HG02678 (cell line): ENCODE data around the gene SPATS2.
"Not testable (repeated sequence)": the region's sequence is repeated elsewhere in the genome, so short reads cannot be mapped to it uniquely, and the experiment has no call there.

Experiments used
- ATAC-seq: cut with Tn5 transposase; IDR thresholded peaks from one replicate; pipeline ENCODE4 v1.9.1; 2021; ENCODE audit warnings: mild to moderate bottlenecking, moderate library complexity; ENCODE audit not compliant: unreplicated experiment

Gene SPATS2

DNA sequence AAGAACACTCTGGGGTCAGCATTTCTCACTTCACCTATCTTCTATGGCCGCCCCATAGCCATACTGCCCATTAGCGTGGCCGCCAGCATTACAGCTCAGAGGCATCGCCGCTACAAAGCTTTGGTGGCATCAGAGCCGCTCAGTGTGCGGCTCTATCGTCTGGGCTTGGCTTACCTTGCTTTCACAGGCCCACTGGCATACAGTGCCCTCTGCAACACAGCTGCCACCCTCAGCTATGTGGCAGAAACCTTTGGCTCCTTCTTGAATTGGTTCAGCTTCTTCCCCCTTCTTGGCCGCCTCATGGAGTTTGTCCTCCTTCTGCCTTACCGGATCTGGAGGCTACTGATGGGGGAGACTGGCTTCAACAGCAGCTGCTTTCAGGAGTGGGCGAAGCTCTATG is 18.0 kb upstream of the SPATS2 start:
- no peak for ATAC-seq

DNA sequence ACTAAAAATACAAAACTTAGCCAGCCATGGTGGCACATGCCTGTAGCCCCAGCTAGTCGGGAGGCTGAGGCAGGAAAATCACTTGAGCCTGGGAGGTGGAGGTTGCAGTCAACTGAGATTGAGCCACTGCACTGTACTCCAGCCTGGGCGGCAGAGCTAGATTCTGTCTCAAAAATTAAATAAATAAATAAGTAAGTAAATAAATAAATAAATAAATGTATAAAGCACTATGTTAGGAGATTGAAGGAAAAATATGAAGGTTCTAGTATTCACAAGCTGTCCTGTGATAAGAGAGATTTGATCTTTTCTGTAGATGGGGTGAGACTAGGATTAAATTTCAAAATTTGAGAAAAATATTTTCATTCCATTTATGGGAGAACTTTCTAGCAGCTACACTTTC is 14.9 kb upstream of the SPATS2 start:
- ATAC-seq = no peak

DNA sequence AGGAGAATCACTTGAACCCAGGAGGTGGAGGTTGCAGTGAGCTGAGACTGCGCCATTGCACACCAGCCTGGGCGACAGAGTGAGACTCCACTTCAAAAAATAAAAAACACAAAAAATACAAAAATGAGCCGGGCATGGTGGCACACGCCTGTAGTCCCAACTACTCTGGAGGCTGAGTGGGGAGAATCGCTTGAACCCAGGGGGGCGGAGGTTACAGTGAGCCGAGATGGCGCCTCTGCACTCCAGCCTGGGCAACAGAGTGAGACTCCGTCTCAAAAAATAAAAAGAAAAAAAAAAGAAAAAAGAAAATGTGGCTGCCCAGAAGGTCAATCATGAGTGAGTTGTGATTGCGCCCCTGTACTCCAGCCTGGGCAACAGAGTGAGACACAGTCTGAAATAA is 11.3 kb upstream of the SPATS2 start:
- no peak for ATAC-seq

DNA sequence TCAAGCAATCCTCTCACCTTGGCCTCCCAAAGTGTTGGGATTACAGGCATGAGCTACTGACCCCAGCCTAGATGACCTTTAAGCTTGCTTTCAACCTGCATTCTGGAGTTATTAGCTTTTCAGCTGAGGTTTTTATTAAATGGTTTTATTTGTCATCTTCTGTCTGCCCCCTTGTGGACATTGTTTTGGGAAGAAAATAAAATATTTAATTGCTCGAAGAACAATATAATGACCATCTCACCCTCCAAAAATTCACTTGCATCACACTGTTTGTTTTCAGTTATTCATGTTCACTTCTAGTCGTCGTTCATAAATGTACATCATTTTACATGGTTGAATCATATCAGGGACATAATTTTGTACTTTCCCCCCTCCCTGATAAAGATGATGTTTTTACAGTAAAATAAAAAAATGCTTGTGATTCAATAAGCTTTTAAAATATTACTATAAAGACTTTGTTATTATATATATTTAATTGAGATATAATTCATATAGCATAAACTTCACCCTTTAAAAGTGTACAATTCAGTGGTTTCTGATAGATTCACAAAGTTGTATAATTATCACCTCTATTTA is 10.1 kb upstream of the SPATS2 start:
- no peak for ATAC-seq

DNA sequence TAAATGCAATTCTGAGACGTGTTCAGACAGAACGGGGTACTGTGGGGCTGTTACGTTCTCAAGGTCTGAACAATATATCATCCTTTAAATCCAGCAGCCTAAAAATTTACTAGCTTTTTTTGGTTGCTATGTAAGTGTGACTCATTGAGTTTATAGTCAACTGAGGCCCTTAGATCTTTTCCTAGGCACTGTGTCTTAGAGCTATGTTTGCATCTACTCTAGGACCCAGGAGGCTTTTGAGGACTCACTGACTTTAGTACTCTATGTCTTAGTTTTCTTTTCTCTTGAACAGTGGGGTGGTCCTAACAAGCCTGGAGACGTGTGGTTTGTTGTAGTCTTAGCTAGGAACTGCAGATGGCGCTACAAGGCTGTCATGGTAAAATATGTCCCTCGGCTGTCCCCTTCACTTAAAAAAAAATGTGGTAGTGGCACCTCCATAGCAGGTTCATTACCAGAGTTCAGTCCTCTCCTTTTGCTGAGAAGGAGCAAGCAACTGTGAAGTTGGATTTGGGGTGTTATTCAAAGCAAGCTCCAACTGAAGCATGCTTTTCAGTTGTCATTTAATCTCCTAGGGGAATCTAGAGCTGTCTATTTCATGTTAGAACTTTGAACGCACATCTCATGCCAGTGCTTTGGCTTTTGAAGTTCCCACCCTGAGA is 8.7 kb upstream of the SPATS2 start:
- ATAC-seq = no peak

DNA sequence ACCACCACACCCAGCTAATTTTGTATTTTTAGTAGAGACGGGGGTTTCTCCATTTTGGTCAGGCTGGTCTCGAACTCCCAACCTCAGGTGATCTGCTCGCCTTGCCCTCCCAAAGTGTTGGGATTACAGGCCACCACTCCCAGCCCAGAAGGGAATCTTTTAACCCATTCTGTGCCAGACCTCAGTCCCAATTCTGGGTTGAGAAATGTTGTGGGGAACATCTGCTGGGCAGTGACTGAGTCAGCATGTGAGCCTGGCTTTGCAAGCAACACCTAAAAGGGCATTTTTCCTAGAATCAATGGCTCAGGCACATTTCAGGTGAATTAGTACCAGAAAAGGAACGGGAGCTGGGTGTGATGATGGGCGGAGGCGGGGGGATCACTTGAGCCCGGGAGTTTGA is 7.6 kb upstream of the SPATS2 start:
- ATAC-seq = no peak

DNA sequence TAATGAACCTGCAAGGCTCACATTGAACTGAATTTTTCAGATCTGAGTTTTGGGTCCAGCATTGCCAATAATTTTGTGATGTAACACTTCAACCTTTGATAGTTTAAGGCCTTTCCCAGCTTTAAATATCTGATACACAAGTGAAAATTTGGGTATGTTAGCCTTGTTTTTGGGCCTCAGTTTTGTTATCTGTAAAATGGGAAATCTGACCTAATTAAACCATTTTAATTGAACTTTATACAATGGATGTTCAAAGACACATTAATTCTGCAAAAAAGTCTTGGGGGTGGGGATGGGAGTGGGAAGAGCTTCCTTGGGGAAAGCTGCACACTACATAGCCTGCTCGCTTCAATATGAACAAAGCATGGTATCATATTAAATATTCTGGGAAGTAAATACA is 5.2 kb upstream of the SPATS2 start:
- ATAC-seq = no peak

DNA sequence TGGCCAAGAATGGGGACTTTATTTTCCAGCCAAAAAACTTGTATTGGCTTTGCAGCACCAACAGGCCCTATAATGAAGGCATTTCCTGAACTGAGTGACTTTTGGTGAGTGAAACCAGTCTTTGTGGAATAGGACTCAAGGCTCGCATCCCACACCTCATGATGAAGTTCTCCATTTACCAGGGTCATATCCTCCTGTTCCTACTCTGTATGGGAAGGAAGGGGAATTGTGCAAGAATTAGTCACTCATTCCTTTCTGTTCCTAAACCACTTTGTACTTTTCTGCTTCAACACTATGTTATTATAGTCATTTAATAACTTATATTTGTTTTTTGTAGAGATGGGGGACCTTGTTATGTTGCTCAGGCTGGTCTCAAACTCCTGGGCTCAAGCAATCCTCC is 2.3 kb upstream of the SPATS2 start:
- ATAC-seq = no peak

DNA sequence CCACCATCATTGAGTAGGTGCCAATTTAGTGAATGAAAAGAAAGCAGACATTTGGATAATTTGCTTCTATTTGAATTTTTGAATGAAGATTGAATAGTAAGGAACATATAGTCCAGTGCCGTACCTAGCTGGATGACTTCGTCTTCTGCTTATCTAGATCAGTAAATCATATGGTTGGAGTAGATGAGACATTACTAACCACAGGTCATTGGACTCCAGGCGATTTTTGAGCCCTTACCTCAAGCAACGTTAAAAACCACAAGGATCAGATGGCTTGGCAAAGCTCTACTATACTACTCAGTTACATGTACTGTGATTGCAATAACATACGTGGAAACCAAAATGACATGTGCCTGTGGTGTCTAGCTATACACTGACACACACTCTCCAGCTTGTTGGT is 1.7 kb upstream of the SPATS2 start:
- ATAC-seq = no peak

DNA sequence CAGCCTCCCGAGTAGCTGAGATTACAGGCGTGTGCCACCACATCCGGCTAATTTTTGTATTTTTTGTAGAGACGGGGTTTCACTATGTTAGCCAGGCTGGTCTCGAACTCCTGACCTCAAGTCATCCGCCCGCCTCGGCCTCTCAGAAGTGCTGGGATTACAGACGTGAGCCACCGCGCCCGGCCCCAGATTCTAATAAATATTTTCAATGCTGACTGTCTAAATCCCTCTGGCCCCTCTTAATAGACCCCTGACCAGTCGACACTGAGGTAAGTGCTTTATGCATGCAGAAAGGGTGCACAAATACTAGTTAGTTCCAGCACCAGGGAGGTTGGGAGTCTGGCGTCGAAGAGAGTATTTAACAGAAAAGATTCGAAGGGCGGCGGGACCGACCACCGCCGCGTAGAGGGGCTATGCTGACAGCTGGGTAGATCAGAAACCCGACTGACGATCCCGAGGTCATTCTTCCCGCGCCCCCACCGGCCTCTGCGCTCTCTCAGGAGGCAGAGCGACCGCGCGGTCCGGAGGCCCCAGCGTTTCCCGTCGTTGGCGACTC is 1.1 kb upstream of the SPATS2 start:
- ATAC-seq = no peak

DNA sequence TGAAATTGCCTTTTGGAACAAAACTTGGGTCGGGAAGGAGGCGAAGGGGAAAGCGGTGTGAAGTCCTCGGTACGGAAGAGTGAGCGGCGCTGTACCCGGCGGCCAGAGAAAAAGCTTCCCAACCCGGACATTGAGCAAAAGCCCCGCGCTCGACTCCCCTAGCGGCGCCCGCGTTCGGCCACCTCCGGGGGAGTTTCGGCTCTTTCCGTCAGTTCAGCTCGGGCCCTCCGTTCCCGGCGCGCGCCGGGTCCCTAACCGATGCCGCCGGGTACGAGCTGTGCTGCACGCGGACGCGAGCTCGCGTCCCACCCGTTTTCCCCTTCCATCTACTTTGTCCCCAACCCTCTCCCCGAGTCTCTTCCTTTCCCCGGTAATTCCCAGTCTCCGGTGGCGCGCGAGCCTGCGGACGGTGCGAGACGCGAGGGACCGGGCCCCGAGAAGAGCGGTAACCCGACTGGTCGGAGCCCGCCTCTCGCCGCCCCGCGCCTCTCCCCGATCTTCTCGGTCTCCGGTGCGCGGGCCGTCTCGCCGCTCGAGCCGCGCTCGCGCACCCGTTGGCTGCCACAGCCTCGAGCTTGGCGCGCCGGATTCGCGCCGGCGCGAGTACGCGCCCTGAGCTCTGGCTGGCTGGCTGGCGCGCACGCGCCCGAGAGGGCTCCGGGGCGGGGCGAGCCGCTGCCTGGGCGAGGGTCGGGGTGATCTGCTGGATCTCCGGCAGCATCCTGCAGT is 446 bp upstream of the SPATS2 start:
- ATAC-seq = peak; percentile 63

DNA sequence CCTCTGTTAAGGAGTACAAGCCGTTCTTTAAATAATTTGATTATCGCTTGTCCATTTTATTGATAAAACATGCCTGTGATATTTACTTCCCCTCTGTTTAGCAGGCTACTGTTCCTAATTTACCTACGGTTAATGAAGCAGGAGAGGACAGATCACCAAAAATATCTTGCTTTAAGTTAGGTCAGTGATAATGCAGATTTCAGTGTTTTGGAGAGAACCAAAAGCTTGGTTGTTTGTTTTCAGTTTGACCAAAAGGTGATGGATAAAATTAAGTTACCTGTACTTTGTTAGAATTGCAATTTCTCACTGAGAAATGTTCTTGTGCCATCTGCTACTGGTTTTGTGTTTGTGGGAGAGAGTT is 958 bp downstream of the SPATS2 start:
- no peak for ATAC-seq

DNA sequence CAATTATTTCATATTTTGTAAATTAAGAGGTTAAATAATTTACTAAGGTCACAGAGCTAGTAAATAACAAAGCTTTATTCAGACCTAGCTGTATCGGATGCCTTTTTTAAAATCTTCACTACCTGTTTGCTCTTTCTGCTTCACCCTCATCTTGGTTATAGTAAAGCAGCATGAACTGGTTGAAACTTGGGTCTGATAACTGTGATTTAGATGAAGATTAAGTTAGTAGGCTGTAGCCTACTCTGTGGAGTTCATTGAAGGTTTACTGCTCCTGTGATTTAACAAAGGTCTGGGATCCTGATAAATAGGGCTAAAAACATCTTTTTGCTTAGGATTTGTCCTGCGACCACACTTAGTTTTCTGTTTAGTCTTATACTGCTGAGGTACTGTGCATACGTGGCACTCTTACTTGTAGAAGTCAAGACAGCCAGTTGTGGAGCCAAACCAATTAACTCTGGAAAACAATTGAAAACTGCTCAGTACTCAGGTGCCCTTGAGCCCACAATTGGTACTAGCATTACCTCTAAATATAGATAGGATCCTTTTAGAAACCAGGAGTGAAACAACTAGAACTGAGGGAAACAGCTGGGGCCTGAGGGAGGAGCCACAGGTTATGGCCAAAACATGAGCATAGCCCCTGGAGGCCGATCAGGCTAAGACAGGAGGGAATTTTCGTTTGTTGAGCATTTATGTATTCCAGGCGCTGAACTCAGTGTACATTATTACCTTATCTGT is 2.3 kb downstream of the SPATS2 start:
- ATAC-seq = peak; percentile 45

DNA sequence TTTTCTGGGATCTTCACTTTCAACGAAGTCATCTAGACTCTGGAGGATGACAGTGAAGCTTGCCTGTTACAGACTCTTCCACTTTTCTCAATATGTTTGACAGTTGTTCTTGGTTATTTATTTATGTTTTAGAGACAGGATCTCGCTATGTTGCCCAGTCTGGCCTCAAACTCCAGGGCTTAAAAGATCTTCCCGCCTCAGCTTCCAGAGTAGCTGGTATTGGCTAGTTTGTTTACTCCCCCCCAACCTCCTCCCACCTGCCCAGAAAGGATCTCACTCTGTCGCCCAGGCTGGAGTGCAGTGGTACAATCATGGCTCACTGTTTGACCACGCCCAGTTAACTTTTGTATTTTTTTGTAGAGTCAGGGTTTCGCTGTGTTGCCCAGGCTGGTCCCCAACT is 3.3 kb downstream of the SPATS2 start:
- no peak for ATAC-seq

DNA sequence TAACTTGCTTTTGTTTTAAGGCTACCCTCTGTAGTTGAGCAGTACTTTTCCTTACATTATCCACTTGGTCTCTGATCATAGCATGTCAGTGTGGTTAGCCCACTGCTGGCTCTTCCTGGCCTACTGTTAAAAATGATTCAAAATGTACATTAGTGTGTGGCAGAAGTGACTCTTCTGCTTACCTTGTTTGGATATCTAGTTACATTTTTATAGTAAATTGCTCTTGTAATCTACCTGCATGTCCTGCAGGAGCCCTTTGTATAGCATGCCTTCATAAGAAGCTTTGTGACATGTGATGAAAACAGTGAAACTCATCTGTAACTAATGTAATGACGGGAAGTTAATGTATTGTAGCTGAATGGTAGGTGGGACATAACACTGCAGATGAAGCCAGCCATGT is 8.1 kb downstream of the SPATS2 start:
- peak; percentile 52 for ATAC-seq

DNA sequence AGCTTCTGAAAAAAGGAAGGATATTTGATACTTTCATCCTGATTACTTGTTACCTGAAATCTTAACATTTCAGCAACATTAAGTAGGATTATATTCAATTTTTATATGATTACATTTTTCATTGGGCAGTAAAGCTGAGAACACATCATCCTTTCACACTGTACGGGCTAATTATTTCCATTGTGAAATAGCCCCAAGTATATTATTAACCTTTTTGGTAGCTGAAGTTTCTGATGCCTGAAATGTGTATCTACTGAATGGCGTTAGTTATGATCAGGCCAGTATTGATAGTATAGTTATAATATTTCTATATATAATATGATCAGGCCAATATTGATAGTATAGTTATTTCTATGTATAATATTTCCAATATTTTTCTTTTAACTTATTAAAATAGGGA is 10.1 kb downstream of the SPATS2 start:
- ATAC-seq = no peak

DNA sequence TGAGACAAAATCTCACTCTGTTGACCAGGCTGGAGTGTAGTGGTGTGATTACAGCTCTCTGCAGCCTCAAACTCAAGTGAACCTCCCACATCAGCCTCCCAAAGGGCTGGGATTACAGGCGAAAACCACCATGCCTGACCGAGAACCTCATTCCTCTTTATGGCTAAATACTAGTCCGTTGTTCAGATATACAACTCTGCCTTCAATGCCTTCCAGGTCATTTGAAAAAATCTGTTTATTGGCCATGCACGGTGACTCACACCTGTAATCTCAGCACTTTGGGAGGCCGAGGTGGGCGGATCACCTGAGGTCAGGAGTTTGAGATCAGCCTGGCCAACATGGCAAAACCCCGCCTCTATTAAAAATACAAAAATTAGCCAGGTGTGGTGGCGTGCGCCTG is 12.9 kb downstream of the SPATS2 start:
- not testable (repeated sequence) for ATAC-seq

DNA sequence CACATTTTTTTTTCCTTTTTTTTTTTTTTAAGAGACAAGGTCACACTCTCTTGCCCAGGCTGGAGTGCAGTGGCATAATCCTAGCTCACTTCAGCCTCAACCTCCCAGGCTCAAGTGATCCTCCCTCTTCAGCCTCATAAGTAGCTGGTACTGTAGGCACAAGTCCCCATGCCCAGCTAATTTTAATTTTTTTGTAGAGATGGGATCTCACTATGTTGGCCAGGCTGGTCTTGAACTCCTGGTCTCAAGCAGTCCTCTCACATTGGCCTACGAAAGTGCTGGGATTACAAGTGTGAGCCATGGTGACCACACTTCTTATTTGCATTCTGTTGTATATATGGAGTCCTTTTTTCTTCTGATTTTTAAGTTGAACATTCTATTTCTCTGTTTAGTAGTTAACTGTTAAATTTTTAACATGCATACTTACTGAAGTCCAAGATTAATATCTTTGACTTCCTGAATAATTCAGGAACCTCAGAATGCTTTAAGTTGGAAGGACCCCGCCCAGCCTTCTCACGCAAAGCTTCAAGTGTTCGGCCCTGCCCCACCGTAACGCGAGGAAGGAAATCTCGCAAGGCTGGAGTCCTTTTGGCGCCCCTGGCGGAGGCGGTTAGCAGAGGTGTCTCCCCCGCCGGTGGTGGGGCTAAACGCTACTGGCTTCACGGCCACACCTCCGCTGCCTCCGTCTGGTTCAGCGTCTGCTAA is 21.6 kb downstream of the SPATS2 start:
- ATAC-seq = no peak

DNA sequence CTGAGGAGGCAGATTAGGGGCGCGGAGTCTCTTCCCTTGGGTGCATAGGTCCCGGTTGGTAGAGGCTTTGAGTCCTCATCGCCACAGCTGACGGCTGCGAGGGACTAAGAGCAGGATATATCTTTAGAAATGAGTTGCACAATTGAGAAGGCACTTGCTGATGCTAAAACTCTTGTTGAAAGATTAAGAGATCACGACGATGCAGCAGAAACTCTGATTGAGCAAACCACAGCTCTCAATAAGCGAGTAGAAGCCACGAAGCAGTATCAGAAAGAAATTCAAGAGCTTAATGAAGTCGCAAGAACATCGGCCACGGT is 22.1 kb downstream of the SPATS2 start:
- no peak for ATAC-seq

DNA sequence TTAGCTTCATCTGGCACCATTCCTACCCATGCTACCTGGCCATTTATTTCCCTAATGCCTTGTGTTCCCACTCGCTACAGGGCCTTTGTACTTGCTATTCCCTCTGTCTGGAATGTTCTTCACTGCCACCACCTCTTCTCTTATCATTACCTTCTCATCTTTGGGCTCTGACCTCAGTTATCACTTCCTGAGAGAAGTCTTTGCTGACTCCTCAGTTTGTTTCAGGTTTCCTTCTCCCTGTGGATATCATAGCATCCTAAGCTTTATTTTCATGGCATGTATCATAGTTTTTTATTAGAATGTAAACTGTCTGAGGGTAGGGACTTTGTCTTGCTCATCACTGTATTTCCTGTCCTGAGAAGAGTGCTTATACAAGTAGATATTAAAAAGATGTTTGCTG is 29.7 kb downstream of the SPATS2 start:
- no peak for ATAC-seq

DNA sequence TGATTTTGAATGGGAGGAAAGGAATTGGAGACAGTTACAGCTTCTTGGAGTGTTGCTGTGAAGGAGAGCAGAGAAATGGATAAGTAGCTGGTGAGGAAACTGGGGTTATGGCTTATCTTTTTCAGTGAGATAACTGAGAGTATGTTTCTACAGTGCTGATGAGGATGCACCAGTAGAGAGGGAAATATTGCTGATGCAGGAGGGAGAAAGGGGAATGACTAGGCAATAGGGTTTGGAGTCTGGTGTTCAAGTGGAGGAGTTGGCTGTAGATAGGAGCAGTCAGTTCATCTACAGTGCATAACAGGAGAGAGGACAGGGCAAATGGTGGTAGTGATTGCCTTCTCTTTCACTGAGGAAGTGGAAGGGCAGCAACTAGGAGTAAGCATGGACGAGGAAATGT is 33.0 kb downstream of the SPATS2 start:
- no peak for ATAC-seq
